SJCRH30 (cell line): ENCODE measurements around the gene HCRTR1. TPM values are rescaled to one million over a fixed set of nuclear protein-coding genes. Genes with fewer than 3 reads are reported as not detected.

Source experiments
- DNase-seq, 2 experiments: peaks; one replicate each; pipeline ENCODE4 v3.0.0-alpha.2; 2015 to 2020
- H3K27ac ChIP-seq: fragments of 250-450 bp; sonication (Bioruptor Pico); 2 replicates; pipeline ENCODE4 v1.5.1; 2020; ENCODE audit warnings: mild to moderate bottlenecking, moderate library complexity
- H3K27me3 ChIP-seq: fragments of 250-450 bp; sonication (Bioruptor Pico); 2 replicates; pipeline ENCODE4 v1.5.1; 2020; ENCODE audit warnings: mild to moderate bottlenecking, moderate library complexity
- H3K36me3 ChIP-seq: fragments of 250-450 bp; sonication (Bioruptor Pico); 2 replicates; pipeline ENCODE4 v1.5.1; 2020; ENCODE audit warnings: mild to moderate bottlenecking, moderate library complexity
- H3K4me1 ChIP-seq: fragments of 250-450 bp; sonication (Bioruptor Pico); 2 replicates; pipeline ENCODE4 v1.5.1; 2020; ENCODE audit warnings: mild to moderate bottlenecking, moderate library complexity
- H3K4me3 ChIP-seq: fragments of 250-450 bp; sonication (Bioruptor Pico); 2 replicates; pipeline ENCODE4 v1.5.1; 2020; ENCODE audit warnings: mild to moderate bottlenecking, moderate library complexity
- H3K9me3 ChIP-seq: fragments of 250-450 bp; sonication (Bioruptor Pico); replicated peaks from 2 replicates; pipeline ENCODE4 v1.5.1; 2020; ENCODE audit warnings: mild to moderate bottlenecking, moderate library complexity
- total RNA-seq: library from RNA; depleted of rRNA; stranded (reverse); fragments of >200 nt; shearing (Covaris generic); gene quantifications from 2 replicates; pipeline ENCODE4 v1.2.3, GENCODE V29; 2014

HCRTR1 gene
- total RNA-seq, 1 experiment from 2014 or later: not detected

DNA sequence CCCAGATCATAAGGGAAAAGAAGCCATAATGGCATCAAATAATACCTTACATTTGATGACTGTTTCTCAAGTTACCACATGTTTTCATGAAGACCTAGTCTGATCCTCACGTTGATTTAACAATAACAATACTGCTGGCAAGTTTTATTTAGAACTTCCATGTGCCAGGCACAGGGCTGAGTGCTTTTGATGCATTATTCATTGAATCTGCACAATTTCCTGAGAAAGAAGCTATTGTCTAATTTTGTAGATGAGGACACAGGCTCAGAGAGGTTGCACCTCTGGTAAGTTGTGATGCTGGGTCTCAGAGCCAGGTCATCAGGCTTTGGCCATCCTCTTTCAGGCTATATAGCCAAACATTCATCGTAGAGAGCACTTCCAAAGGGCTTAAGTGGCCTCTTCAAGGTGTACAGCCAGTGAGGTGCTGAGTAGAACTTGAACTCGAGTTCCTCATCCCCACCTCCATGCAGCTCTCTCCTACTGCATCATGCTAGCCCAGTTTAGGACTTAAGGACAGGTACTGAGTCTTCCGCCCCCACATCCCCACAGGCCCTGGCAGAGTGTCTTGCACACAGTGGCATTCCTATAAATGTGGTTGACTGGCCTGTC is 35.5 kb downstream of the HCRTR1 start:
- no peaks in the 10 kb centered on the region for H3K36me3 ChIP-seq
- H3K4me3 ChIP-seq: no peak overlapping the region
- DNase-seq: no peak
- peaks cover 13% of the 10 kb centered on the region for H3K27me3 ChIP-seq
- no peak overlapping the region for H3K27ac ChIP-seq
- H3K9me3 ChIP-seq: no peaks in the 10 kb centered on the region
- no peaks in the 10 kb centered on the region for H3K4me1 ChIP-seq

DNA sequence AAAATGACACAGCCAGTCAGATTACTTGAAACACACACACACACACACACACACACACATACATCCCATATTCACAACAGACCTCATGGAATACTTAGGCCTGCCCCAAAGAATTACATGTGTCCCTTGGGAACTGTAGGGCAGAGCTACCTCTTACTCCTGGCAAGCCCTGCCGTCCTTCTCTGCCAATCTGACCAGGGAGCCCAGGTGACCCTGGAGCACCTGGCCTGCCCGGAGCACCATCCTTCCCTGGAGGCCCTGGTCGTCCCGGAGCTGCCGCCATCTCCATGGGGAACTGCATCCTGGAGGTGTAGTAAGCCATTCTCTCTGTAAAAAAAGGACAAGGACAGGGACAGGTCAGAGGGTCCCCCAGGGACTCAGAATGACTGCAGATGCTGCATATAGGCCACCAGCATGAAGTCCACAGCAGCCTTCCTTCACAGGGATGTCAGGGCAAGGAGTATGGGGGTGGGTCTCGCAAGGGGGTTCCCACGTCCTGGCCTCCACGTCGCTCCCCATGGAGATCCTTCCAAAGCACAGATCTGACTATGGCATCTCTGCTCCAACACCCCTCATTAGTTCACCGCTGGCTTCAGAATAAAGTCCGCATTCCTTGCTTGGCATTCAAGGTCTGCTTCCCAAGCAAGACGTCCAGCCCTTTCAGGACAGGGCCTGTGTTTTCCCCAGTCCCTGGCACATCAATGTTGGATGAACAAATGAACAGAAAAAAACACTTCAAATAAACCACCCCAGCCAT is 36.4 kb downstream of the HCRTR1 start:
- DNase-seq: no peak
- Histone ChIP-seq H3K27ac (no peak overlapping the region), H3K27me3 (peaks cover 16% of the 10 kb centered on the region), H3K36me3 (no peaks in the 10 kb centered on the region), H3K9me3 (no peaks in the 10 kb centered on the region), H3K4me3 (no peak overlapping the region), H3K4me1 (no peaks in the 10 kb centered on the region)

DNA sequence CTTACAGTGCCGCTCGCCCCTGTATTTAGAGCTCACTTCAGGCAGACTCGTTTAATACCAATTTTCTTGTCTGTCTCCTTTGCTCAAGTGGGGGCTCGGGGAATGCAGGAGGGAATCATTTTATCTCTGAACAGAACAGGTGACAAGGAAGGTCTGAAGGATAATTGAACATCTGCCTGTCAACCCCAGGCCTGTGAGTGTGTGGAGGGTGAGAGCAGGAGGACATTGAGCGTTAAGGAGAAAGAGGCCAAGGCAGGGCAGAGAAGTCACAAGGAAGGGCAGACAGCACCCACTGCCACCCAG is 36.9 kb downstream of the HCRTR1 start:
- no peak for DNase-seq
- Histone ChIP-seq H3K27ac (no peak overlapping the region), H3K27me3 (peaks cover 16% of the 10 kb centered on the region), H3K9me3 (no peaks in the 10 kb centered on the region), H3K36me3 (no peaks in the 10 kb centered on the region), H3K4me3 (no peak overlapping the region), H3K4me1 (no peaks in the 10 kb centered on the region)

DNA sequence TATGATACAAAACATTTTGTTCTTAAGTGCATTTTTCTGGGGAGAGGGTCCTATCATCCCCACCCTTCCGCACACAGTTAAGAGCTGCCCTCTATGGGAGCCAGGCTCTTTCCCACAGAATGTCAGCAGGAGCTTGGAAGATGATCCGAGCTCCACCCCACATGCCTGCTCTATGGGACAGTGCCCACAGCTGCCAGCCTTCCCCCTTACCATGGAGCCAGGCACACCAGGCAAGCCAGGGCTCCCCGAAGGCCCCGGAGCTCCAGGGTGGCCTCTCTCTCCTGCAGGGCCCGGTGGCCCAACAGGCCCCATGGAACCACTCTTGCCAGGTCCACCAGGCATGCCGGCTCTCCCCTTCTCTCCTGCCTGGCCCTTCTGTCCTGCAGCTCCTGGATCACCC is 37.6 kb downstream of the HCRTR1 start:
- Histone ChIP-seq H3K9me3 (no peaks in the 10 kb centered on the region), H3K36me3 (no peaks in the 10 kb centered on the region), H3K4me3 (no peak overlapping the region), H3K27me3 (peaks cover 16% of the 10 kb centered on the region), H3K4me1 (no peaks in the 10 kb centered on the region), H3K27ac (no peak overlapping the region)
- DNase-seq: no peak

DNA sequence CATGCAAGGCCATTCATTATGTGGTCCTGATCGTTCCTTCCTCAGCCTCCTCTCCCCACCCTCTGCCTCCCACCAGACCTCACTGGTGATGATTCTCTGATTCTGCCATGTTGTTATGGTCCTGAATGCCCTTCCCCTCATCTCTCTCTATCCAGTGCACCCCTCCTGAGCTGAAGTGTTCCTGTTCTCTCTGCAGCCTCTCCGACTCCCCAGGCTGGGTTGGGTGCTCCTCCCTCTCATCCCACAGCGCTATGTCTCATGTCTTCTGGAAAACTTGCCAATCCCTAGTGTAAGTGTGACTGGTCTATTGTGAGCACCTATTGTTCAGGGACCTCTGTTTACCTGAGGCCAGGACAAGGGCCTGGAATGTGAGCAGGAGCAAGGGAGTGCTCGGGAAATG is 38.3 kb downstream of the HCRTR1 start:
- DNase-seq: no peak
- Histone ChIP-seq H3K36me3 (no peaks in the 10 kb centered on the region), H3K4me3 (no peak overlapping the region)

DNA sequence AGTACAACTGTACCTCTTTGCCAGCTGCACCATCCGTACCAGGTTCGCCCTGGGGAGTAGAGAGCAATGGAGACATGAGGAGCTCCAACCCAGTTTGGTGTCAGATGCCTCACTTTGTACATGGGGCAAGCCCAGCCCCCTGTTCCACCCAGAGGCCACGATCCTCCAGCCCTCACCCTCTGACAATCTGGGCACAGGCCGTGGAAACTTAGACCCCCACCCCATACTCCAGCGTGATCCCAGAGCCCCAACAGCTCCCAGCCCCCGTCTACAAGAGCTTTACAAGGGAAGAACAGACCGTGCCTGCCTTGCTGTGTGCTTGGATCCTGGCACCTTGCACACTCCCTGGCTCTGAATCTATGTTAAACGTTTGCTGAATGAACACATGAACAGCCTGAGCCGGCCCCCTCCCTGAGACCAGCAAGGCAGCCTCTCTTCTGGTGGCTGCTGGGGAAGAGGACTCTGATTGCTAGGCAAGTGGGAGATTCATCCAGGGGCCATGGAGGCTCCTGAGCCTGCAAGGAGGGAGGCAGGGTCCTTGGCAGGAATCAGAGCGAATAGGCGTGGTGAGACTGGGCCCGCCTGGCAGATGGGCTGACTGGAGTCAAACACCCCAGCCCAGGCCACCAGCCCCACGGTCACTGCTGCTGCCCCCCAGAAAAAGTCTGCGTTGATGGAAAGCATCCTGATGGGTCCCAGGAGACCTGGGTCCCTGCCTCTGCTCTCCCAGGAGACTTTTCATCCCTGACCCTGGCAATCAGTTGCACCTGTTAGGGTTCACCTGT is 39.7 kb downstream of the HCRTR1 start:
- no peak for DNase-seq
- Histone ChIP-seq H3K4me1 (no peaks in the 10 kb centered on the region), H3K27ac (no peak overlapping the region), H3K9me3 (no peaks in the 10 kb centered on the region), H3K36me3 (no peaks in the 10 kb centered on the region), H3K27me3 (peaks cover 20% of the 10 kb centered on the region), H3K4me3 (no peak overlapping the region)

More for the DNA sequence above, 38.3 kb downstream of the HCRTR1 start:
- Histone ChIP-seq H3K9me3 (no peaks in the 10 kb centered on the region), H3K27ac (no peak overlapping the region), H3K4me1 (no peaks in the 10 kb centered on the region), H3K27me3 (peaks cover 16% of the 10 kb centered on the region)

DNA sequence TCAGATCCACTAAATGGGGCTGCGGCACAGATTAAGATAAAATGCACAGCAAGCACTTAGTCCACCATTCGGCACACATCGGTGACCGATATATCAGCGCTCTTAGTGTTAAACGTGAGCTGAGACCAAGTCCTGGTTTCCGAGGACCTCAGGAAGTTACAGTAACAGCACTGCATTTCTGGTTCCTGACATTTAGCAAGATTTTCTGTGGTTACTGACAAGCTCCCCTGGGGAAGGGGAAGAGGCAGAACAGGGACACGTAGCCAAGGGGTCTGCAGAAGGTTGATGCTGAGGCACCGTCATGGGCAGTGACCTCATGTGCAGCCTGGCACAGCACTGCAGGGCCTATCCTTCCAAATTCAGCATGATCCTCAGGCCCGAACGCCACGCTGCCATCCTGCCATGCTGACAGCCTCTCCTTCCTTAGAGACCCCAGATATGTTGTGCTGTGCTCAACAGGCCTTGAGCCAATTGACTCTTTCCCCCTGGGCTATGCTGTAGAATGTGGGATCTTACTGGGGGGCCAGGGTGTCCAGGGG is 40.6 kb downstream of the HCRTR1 start:
- Histone ChIP-seq H3K4me1 (no peaks in the 10 kb centered on the region), H3K27ac (no peak overlapping the region), H3K9me3 (no peaks in the 10 kb centered on the region), H3K27me3 (peaks cover 22% of the 10 kb centered on the region), H3K36me3 (no peaks in the 10 kb centered on the region), H3K4me3 (no peak overlapping the region)
- DNase-seq: no peak

GRCh38 chr1:31658721-31659120 is 41.2 kb downstream of the HCRTR1 start:
- H3K27me3 ChIP-seq: peaks cover 28% of the 10 kb centered on the region
- H3K36me3 ChIP-seq: no peaks in the 10 kb centered on the region
- H3K27ac ChIP-seq: no peak overlapping the region
- no peak overlapping the region for H3K4me3 ChIP-seq
- no peaks in the 10 kb centered on the region for H3K9me3 ChIP-seq
- no peaks in the 10 kb centered on the region for H3K4me1 ChIP-seq
- no peak for DNase-seq

DNA sequence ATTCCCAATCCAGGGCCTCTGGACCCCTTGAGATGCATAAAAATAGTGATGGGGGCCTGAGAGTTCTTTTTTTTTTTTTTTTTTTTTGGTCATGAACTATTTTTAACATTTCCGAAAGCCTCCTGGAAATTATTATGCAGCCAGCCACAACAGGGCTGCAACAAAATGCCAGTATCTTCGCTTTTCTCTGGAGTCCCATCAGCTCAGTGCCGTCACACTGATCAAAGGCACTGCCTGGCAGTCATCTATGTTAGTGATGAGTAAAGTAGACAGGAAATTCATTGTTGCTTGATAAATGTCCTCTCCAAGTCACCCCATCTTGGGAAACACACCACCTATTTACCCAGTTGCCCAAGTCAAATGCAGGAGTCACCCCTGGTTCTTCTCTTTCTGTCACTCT is 42.4 kb downstream of the HCRTR1 start:
- peaks cover 30% of the 10 kb centered on the region for H3K27me3 ChIP-seq
- H3K36me3 ChIP-seq: no peaks in the 10 kb centered on the region
- no peaks in the 10 kb centered on the region for H3K4me1 ChIP-seq
- H3K9me3 ChIP-seq: no peaks in the 10 kb centered on the region
- DNase-seq: no peak
- H3K4me3 ChIP-seq: no peak overlapping the region
- no peak overlapping the region for H3K27ac ChIP-seq

GRCh38 chr1:31660871-31661455 is 43.5 kb downstream of the HCRTR1 start:
- Histone ChIP-seq H3K36me3 (no peaks in the 10 kb centered on the region), H3K27me3 (peaks cover 36% of the 10 kb centered on the region), H3K4me3 (no peak overlapping the region), H3K9me3 (no peaks in the 10 kb centered on the region), H3K27ac (no peak overlapping the region), H3K4me1 (no peaks in the 10 kb centered on the region)
- no peak for DNase-seq

- Histone ChIP-seq H3K36me3 (no peaks in the 10 kb centered on the region), H3K27me3 (peaks cover 38% of the 10 kb centered on the region), H3K27ac (no peak overlapping the region), H3K4me3 (no peak overlapping the region), H3K4me1 (peaks cover 7% of the 10 kb centered on the region; the same call in 1 of the 2 replicates), H3K9me3 (no peaks in the 10 kb centered on the region)
- DNase-seq: no peak
Observed at GRCh38 chr1:31661856-31662255, 44.4 kb downstream of the HCRTR1 start.

GRCh38 chr1:31662463-31662862 is 45.0 kb downstream of the HCRTR1 start:
- Histone ChIP-seq H3K27me3 (peaks cover 38% of the 10 kb centered on the region), H3K4me3 (no peak overlapping the region), H3K4me1 (peaks cover 9% of the 10 kb centered on the region; the same call in 1 of the 2 replicates), H3K9me3 (no peaks in the 10 kb centered on the region), H3K27ac (no peak overlapping the region), H3K36me3 (no peaks in the 10 kb centered on the region)
- DNase-seq: no peak

GRCh38 chr1:31663622-31664452 is 46.3 kb downstream of the HCRTR1 start:
- Histone ChIP-seq H3K27me3 (peaks cover 34% of the 10 kb centered on the region), H3K4me3 (no peak overlapping the region), H3K27ac (no peak overlapping the region), H3K36me3 (no peaks in the 10 kb centered on the region), H3K4me1 (peaks cover 9% of the 10 kb centered on the region; the same call in 1 of the 2 replicates), H3K9me3 (no peaks in the 10 kb centered on the region)
- DNase-seq: peak; percentile 46 to 82

- H3K9me3 ChIP-seq: no peaks in the 10 kb centered on the region
- no peak for DNase-seq
- H3K27ac ChIP-seq: no peak overlapping the region
- no peaks in the 10 kb centered on the region for H3K36me3 ChIP-seq
- peaks cover 34% of the 10 kb centered on the region for H3K27me3 ChIP-seq
- H3K4me1 ChIP-seq: peaks cover 9% of the 10 kb centered on the region
- no peak overlapping the region for H3K4me3 ChIP-seq
Observed at GRCh38 chr1:31664528-31664927, 47.0 kb downstream of the HCRTR1 start.
